Measurements from ENCODE around the gene EHD1. TPM values are rescaled to one million over a fixed set of nuclear protein-coding genes. Genes with fewer than 3 reads are reported as not detected.

The EHD1 gene
- total RNA-seq, 5 donors from 2014 or later (not counting 1 experiment from before 2014, with no cell fraction given) = 126 to 286 (median 269) TPM

- no peak overlapping the region for H3K4me3 Mint-ChIP-seq
- Histone ChIP-seq H3K27ac (ENCODE audit: low read length) (no peak overlapping the region), H3K9me3 (no peaks in the 10 kb centered on the region), H3K4me1 (ENCODE audit: control insufficient read depth in 1 of 2, extremely low read depth in 1 of 2, insufficient read depth in 2 of 2, low read length in 2 of 2) (no peaks in the 10 kb centered on the region), H3K4me3 (ENCODE audit: control insufficient read depth in 1 of 2, extremely low read depth in 1 of 2, low read length in 1 of 2) (no peak overlapping the region), H3K27me3 (replicated peaks in 1 of 2; ENCODE audit: control insufficient read depth in 2 of 2, extremely low read depth in 1 of 2, insufficient read depth in 2 of 2, low read length in 1 of 2) (no peaks in the 10 kb centered on the region), H3K36me3 (ENCODE audit: control insufficient read depth in 2 of 2, extremely low read depth in 1 of 2, insufficient read depth in 1 of 2, low read length in 1 of 2) (peaks cover 5 to 35% of the 10 kb centered on the region in 2 donors)
- H3K36me3 Mint-ChIP-seq = peaks cover 27% of the 10 kb centered on the region
- no peak for ATAC-seq (replicated peaks in 1 of 4)
- POLR2A ChIA-PET = no interaction called here
- no peak for DNase-seq
- no peaks in the 10 kb centered on the region for H3K9me3 Mint-ChIP-seq
- H3K4me1 Mint-ChIP-seq = no peaks in the 10 kb centered on the region
- CTCF ChIA-PET = interaction anchor here in 1 of 2 donors (0.5 kb wide), 1 partner anchor 46 kb away, joined by 5 read pairs; no protein-coding TSS in a partner anchor
- 95% methylated on average over 32 of the region's 43 CpGs for WGBS (ENCODE audit: insufficient coverage)
- no peaks in the 10 kb centered on the region for H3K27me3 Mint-ChIP-seq
- H3K27ac Mint-ChIP-seq = no peak overlapping the region
Measured at GRCh38 chr11:64829536-64830251, 48.7 kb downstream of the EHD1 start.

GRCh38 chr11:64827451-64827839, 51.0 kb downstream of the EHD1 start:
- Histone ChIP-seq H3K4me1 (ENCODE audit: control insufficient read depth in 1 of 2, extremely low read depth in 1 of 2, insufficient read depth in 2 of 2, low read length in 2 of 2) (no peaks in the 10 kb centered on the region), H3K4me3 (ENCODE audit: control insufficient read depth in 1 of 2, extremely low read depth in 1 of 2, low read length in 1 of 2) (no peak overlapping the region), H3K9me3 (no peaks in the 10 kb centered on the region), H3K27me3 (replicated peaks in 1 of 2; ENCODE audit: control insufficient read depth in 2 of 2, extremely low read depth in 1 of 2, insufficient read depth in 2 of 2, low read length in 1 of 2) (no peaks in the 10 kb centered on the region), H3K27ac (ENCODE audit: low read length) (no peak overlapping the region), H3K36me3 (ENCODE audit: control insufficient read depth in 2 of 2, extremely low read depth in 1 of 2, insufficient read depth in 1 of 2, low read length in 1 of 2) (peaks cover 5 to 33% of the 10 kb centered on the region in 2 donors)
- ATAC-seq (replicated peaks in 1 of 4) (no peak), DNase-seq (no peak)
- Mint-ChIP-seq H3K4me1 (no peaks in the 10 kb centered on the region), H3K36me3 (peaks cover 27% of the 10 kb centered on the region), H3K9me3 (no peaks in the 10 kb centered on the region), H3K4me3 (no peak overlapping the region), H3K27ac (no peak overlapping the region), H3K27me3 (no peaks in the 10 kb centered on the region)
- 94% methylated on average over 22 of the region's 22 CpGs for WGBS (ENCODE audit: insufficient coverage)
- POLR2A ChIA-PET = no interaction called here
- CTCF ChIA-PET = no interaction called here

- Histone ChIP-seq H3K27ac (ENCODE audit: low read length) (no peak overlapping the region), H3K36me3 (ENCODE audit: control insufficient read depth in 2 of 2, extremely low read depth in 1 of 2, insufficient read depth in 1 of 2, low read length in 1 of 2) (peaks cover 5 to 33% of the 10 kb centered on the region in 2 donors), H3K4me3 (ENCODE audit: control insufficient read depth in 1 of 2, extremely low read depth in 1 of 2, low read length in 1 of 2) (no peak overlapping the region), H3K4me1 (ENCODE audit: control insufficient read depth in 1 of 2, extremely low read depth in 1 of 2, insufficient read depth in 2 of 2, low read length in 2 of 2) (no peaks in the 10 kb centered on the region), H3K27me3 (replicated peaks in 1 of 2; ENCODE audit: control insufficient read depth in 2 of 2, extremely low read depth in 1 of 2, insufficient read depth in 2 of 2, low read length in 1 of 2) (no peaks in the 10 kb centered on the region), H3K9me3 (no peaks in the 10 kb centered on the region)
- H3K4me1 Mint-ChIP-seq = no peaks in the 10 kb centered on the region
- ATAC-seq (replicated peaks in 1 of 4) (no peak), DNase-seq (no peak)
- WGBS (ENCODE audit: insufficient coverage) = 92% methylated on average over 47 of the region's 52 CpGs
- ChIA-PET CTCF (no interaction called here), POLR2A (no interaction called here)
- no peak overlapping the region for H3K27ac Mint-ChIP-seq
- peaks cover 22% of the 10 kb centered on the region for H3K36me3 Mint-ChIP-seq
- H3K27me3 Mint-ChIP-seq = no peaks in the 10 kb centered on the region
- H3K9me3 Mint-ChIP-seq = no peaks in the 10 kb centered on the region
- H3K4me3 Mint-ChIP-seq = no peak overlapping the region
Measured at GRCh38 chr11:64826578-64827450, 51.6 kb downstream of the EHD1 start.

- no peak overlapping the region for H3K4me3 ChIP-seq (ENCODE audit: control insufficient read depth in 1 of 2, extremely low read depth in 1 of 2, low read length in 1 of 2)
- WGBS (ENCODE audit: insufficient coverage) = 88% methylated on average over 6 of the region's 7 CpGs
- POLR2A ChIA-PET = interaction anchor here in 1 of 2 donors (0.5 kb wide), 1 partner anchor 1411 kb away, joined by 3 read pairs; no protein-coding TSS in a partner anchor
- no peaks in the 10 kb centered on the region for H3K27me3 Mint-ChIP-seq
- peaks cover 20% of the 10 kb centered on the region for H3K36me3 Mint-ChIP-seq
- H3K36me3 ChIP-seq (ENCODE audit: control insufficient read depth in 2 of 2, extremely low read depth in 1 of 2, insufficient read depth in 1 of 2, low read length in 1 of 2) = peaks cover 5 to 27% of the 10 kb centered on the region in 2 donors
- H3K27ac ChIP-seq (ENCODE audit: low read length) = no peak overlapping the region
- no peaks in the 10 kb centered on the region for H3K9me3 Mint-ChIP-seq
- no peak overlapping the region for H3K4me3 Mint-ChIP-seq
- no peak for DNase-seq
- no peak overlapping the region for H3K27ac Mint-ChIP-seq
- no peak for ATAC-seq (replicated peaks in 1 of 4)
- H3K9me3 ChIP-seq = no peaks in the 10 kb centered on the region
- H3K4me1 ChIP-seq (ENCODE audit: control insufficient read depth in 1 of 2, extremely low read depth in 1 of 2, insufficient read depth in 2 of 2, low read length in 2 of 2) = no peaks in the 10 kb centered on the region
- CTCF ChIA-PET = no interaction called here
- H3K4me1 Mint-ChIP-seq = no peaks in the 10 kb centered on the region
- no peaks in the 10 kb centered on the region for H3K27me3 ChIP-seq (replicated peaks in 1 of 2; ENCODE audit: control insufficient read depth in 2 of 2, extremely low read depth in 1 of 2, insufficient read depth in 2 of 2, low read length in 1 of 2)
Measured at GRCh38 chr11:64826062-64826461, 52.4 kb downstream of the EHD1 start.

GRCh38 chr11:64823568-64824119, 54.8 kb downstream of the EHD1 start:
- H3K27me3 ChIP-seq (replicated peaks in 1 of 2; ENCODE audit: control insufficient read depth in 2 of 2, extremely low read depth in 1 of 2, insufficient read depth in 2 of 2, low read length in 1 of 2) = no peaks in the 10 kb centered on the region
- 71% methylated on average over 10 of the region's 11 CpGs for WGBS (ENCODE audit: insufficient coverage)
- no peak overlapping the region for H3K4me3 ChIP-seq (ENCODE audit: control insufficient read depth in 1 of 2, extremely low read depth in 1 of 2, low read length in 1 of 2)
- H3K4me1 ChIP-seq (ENCODE audit: control insufficient read depth in 1 of 2, extremely low read depth in 1 of 2, insufficient read depth in 2 of 2, low read length in 2 of 2) = no peaks in the 10 kb centered on the region
- Mint-ChIP-seq H3K27me3 (no peaks in the 10 kb centered on the region), H3K36me3 (peaks cover 20% of the 10 kb centered on the region), H3K9me3 (no peaks in the 10 kb centered on the region), H3K4me3 (no peak overlapping the region), H3K4me1 (no peaks in the 10 kb centered on the region), H3K27ac (no peak overlapping the region)
- ChIA-PET CTCF (no interaction called here), POLR2A (no interaction called here)
- peaks cover 5 to 18% of the 10 kb centered on the region in 2 donors for H3K36me3 ChIP-seq (ENCODE audit: control insufficient read depth in 2 of 2, extremely low read depth in 1 of 2, insufficient read depth in 1 of 2, low read length in 1 of 2)
- no peaks in the 10 kb centered on the region for H3K9me3 ChIP-seq
- H3K27ac ChIP-seq (ENCODE audit: low read length) = no peak overlapping the region
- ATAC-seq (replicated peaks in 1 of 4) = no peak
- no peak for DNase-seq

- Mint-ChIP-seq H3K27ac (no peak overlapping the region), H3K9me3 (no peaks in the 10 kb centered on the region)
- CTCF ChIA-PET = no interaction called here
Measured at GRCh38 chr11:64817476-64817875, 60.9 kb downstream of the EHD1 start.

More at GRCh38 chr11:64817476-64817875, 60.9 kb downstream of the EHD1 start:
- 86% methylated on average over 3 of the region's 3 CpGs for WGBS (ENCODE audit: insufficient coverage)
- Mint-ChIP-seq H3K27me3 (no peaks in the 10 kb centered on the region), H3K4me3 (no peak overlapping the region), H3K36me3 (no peaks in the 10 kb centered on the region), H3K4me1 (no peaks in the 10 kb centered on the region)
- H3K27me3 ChIP-seq (replicated peaks in 1 of 2; ENCODE audit: control insufficient read depth in 2 of 2, extremely low read depth in 1 of 2, insufficient read depth in 2 of 2, low read length in 1 of 2) = no peaks in the 10 kb centered on the region
- no peak overlapping the region for H3K27ac ChIP-seq (ENCODE audit: low read length)
- POLR2A ChIA-PET = interaction anchor here in 1 of 2 donors (0.6 kb wide), 1 partner anchor 1843 kb away, joined by 10 read pairs; no protein-coding TSS in a partner anchor
- no peaks in the 10 kb centered on the region for H3K9me3 ChIP-seq
- no peak for ATAC-seq (replicated peaks in 1 of 4)
- H3K4me1 ChIP-seq (ENCODE audit: control insufficient read depth in 1 of 2, extremely low read depth in 1 of 2, insufficient read depth in 2 of 2, low read length in 2 of 2) = no peaks in the 10 kb centered on the region
- H3K36me3 ChIP-seq (ENCODE audit: control insufficient read depth in 2 of 2, extremely low read depth in 1 of 2, insufficient read depth in 1 of 2, low read length in 1 of 2) = no peaks in the 10 kb centered on the region
- DNase-seq = no peak
- H3K4me3 ChIP-seq (ENCODE audit: control insufficient read depth in 1 of 2, extremely low read depth in 1 of 2, low read length in 1 of 2) = no peak overlapping the region

Data from T-cell (primary cell).